Mesenchymal stem cell (in vitro differentiated cells and primary cell): Measurements from ENCODE around the gene PCED1B.
A peak's percentile ranks its signal among the peaks of the same experiment; 100 is the strongest.

ENCODE experiments used
- DNase-seq: peaks from one replicate; pipeline ENCODE4 v3.0.0-alpha.2; 2013
- H2AFZ ChIP-seq: one replicate; pipeline ENCODE4 v1.6.1; 2013; ENCODE audit warnings: low read depth, mild to moderate bottlenecking, control low read depth, inconsistent platforms, low read length, moderate library complexity
- H2AK5ac ChIP-seq: 2 replicates; pipeline ENCODE4 v1.6.1; 2013; ENCODE audit warnings: low read length, moderate library complexity, mild to moderate bottlenecking, inconsistent platforms; ENCODE audit not compliant: severe bottlenecking
- H2BK120ac ChIP-seq: one replicate; pipeline ENCODE4 v1.6.1; 2013; ENCODE audit warnings: low read depth, mild to moderate bottlenecking, inconsistent platforms, low read length, moderate library complexity
- H2BK12ac ChIP-seq, 2 experiments: one replicate each; pipeline ENCODE4 v1.6.1; 2013; ENCODE audit warnings: inconsistent platforms in 2 of 2, low read length in 2 of 2, mild to moderate bottlenecking in 2 of 2, moderate library complexity in 2 of 2, control low read depth in 1 of 2
- H2BK15ac ChIP-seq: one replicate; pipeline ENCODE4 v1.6.1; 2013; ENCODE audit warnings: mild to moderate bottlenecking, low read depth, inconsistent platforms; ENCODE audit not compliant: poor library complexity, severe bottlenecking
- H2BK5ac ChIP-seq: 2 replicates; pipeline ENCODE4 v1.6.1; 2013; ENCODE audit warnings: low read depth, mild to moderate bottlenecking, low read length, control low read depth, inconsistent platforms; ENCODE audit not compliant: poor library complexity, severe bottlenecking
- H3K14ac ChIP-seq, 2 experiments: one replicate each; pipeline ENCODE4 v1.6.1; 2013; ENCODE audit warnings: inconsistent platforms in 2 of 2, low read length in 2 of 2, control low read depth in 1 of 2, mild to moderate bottlenecking in 1 of 2, moderate library complexity in 1 of 2
- H3K18ac ChIP-seq, 2 experiments: one replicate each; pipeline ENCODE4 v1.6.1; 2013; ENCODE audit warnings: inconsistent platforms in 2 of 2, low read length in 2 of 2, control low read depth in 1 of 2, low read depth in 1 of 2, mild to moderate bottlenecking in 1 of 2
- H3K23ac ChIP-seq, 2 experiments: one replicate each; pipeline ENCODE4 v1.6.1; 2013; ENCODE audit warnings: inconsistent platforms in 2 of 2, low read length in 2 of 2, mild to moderate bottlenecking in 2 of 2, moderate library complexity in 2 of 2, control low read depth in 1 of 2
- H3K27ac ChIP-seq: 2 replicates; pipeline ENCODE4 v1.5.1; 2013; ENCODE audit warnings: mild to moderate bottlenecking, moderate library complexity, low read length, control low read depth, inconsistent platforms; ENCODE audit not compliant: poor library complexity, severe bottlenecking
- H3K27me3 ChIP-seq, 2 experiments: 2 replicates each; pipeline versions ENCODE4 v1.6.1 to v1.7.0; 2013; ENCODE audit warnings: low read length in 2 of 2, mild to moderate bottlenecking in 2 of 2, moderate library complexity in 2 of 2, control low read depth in 1 of 2, inconsistent platforms in 1 of 2; ENCODE audit not compliant: control insufficient read depth in 1 of 2, insufficient read depth in 1 of 2
- H3K36me3 ChIP-seq, 2 experiments: 2 replicates each; pipeline versions ENCODE4 v1.6.1 to v1.7.0; 2013; ENCODE audit warnings: low read length in 2 of 2, control low read depth in 1 of 2, inconsistent platforms in 1 of 2, low read depth in 1 of 2, mild to moderate bottlenecking in 1 of 2; ENCODE audit not compliant: insufficient read depth in 2 of 2, control insufficient read depth in 1 of 2
- H3K4ac ChIP-seq, 2 experiments: one replicate each; pipeline ENCODE4 v1.6.1; 2013; ENCODE audit warnings: inconsistent platforms in 2 of 2, low read length in 2 of 2, mild to moderate bottlenecking in 2 of 2, moderate library complexity in 2 of 2, control low read depth in 1 of 2, low read depth in 1 of 2
- H3K4me1 ChIP-seq: 2 replicates; pipeline ENCODE4 v1.6.1; 2013; ENCODE audit warnings: low read depth, low read length, control low read depth; ENCODE audit not compliant: control insufficient read depth, insufficient read depth
- H3K4me2 ChIP-seq: 2 replicates; pipeline ENCODE4 v1.6.1; 2013; ENCODE audit warnings: low read length, mild to moderate bottlenecking, inconsistent platforms; ENCODE audit not compliant: poor library complexity, severe bottlenecking
- H3K4me3 ChIP-seq, 2 experiments: 2 replicates each; pipeline versions ENCODE4 v1.5.1 to v1.7.0; 2013; ENCODE audit warnings: low read length in 2 of 2, mild to moderate bottlenecking in 2 of 2, control low read depth in 1 of 2, low read depth in 1 of 2; ENCODE audit not compliant: insufficient read depth in 1 of 2
- H3K79me1 ChIP-seq: replicated peaks from 2 replicates; pipeline ENCODE4 v1.6.1; 2013; ENCODE audit warnings: mild to moderate bottlenecking, control low read depth, low read length, inconsistent platforms; ENCODE audit not compliant: poor library complexity, severe bottlenecking
- H3K9ac ChIP-seq: 2 replicates; pipeline ENCODE4 v1.7.0; 2013; ENCODE audit warnings: mild to moderate bottlenecking, low read length, moderate library complexity
- H3K9me3 ChIP-seq: 2 replicates; pipeline ENCODE4 v1.7.0; 2013; ENCODE audit warnings: mild to moderate bottlenecking, low read length; ENCODE audit not compliant: control insufficient read depth
- H4K8ac ChIP-seq: one replicate; pipeline ENCODE4 v1.6.1; 2013; ENCODE audit warnings: inconsistent platforms, mild to moderate bottlenecking, low read length, moderate library complexity
- H4K91ac ChIP-seq: one replicate; pipeline ENCODE4 v1.6.1; 2013; ENCODE audit warnings: mild to moderate bottlenecking, low read length, inconsistent platforms
- WGBS: methylation state at CpG from one replicate; pipeline ENCODE4 v1.1.7; 2013; ENCODE audit warnings: mixed read lengths; 5-methylcytosine and 5-hydroxymethylcytosine counted together

PCED1B gene

DNA sequence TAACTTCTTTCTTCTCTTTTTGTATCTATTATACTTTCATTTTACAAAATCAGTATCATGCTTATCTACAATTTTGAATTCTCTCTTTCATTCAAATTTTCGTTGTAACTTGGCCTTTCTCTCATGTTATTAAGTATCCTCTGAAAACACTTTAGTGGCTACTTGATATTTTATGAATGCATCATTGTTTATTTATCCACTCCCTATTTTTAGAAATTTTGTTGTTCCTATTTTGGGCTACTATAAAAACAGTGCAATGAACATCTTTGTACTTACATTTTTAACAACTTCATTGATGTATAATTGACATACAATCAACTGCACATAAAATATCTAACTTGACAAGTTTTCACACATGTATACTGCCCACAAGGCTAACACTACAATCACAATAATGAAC is 44.3 kb downstream of the PCED1B start:
- no peak overlapping the region for H3K27ac ChIP-seq
- H3K79me1 ChIP-seq = no peaks in the 10 kb centered on the region
- H3K4ac ChIP-seq = no peak overlapping the region
- WGBS = no CpG with 5 or more reads among the region's 1 CpG
- H4K91ac ChIP-seq = no peak overlapping the region
- no peaks in the 10 kb centered on the region for H3K4me1 ChIP-seq
- peaks cover 4% of the 10 kb centered on the region for H3K9me3 ChIP-seq
- no peak overlapping the region for H3K4me2 ChIP-seq
- no peak overlapping the region for H3K9ac ChIP-seq
- H4K8ac ChIP-seq = no peak overlapping the region
- H3K4me3 ChIP-seq = no peak overlapping the region
- no peak overlapping the region for H2BK120ac ChIP-seq
- H2AFZ ChIP-seq = no peak overlapping the region
- no peak overlapping the region for H2BK5ac ChIP-seq
- H3K14ac ChIP-seq = no peak overlapping the region
- no peaks in the 10 kb centered on the region for H3K36me3 ChIP-seq
- no peak overlapping the region for H3K23ac ChIP-seq
- no peak overlapping the region for H2BK12ac ChIP-seq
- peak; percentile 13 for DNase-seq
- H2AK5ac ChIP-seq = no peak overlapping the region
- H2BK15ac ChIP-seq = no peak overlapping the region
- no peaks in the 10 kb centered on the region for H3K27me3 ChIP-seq
- H3K18ac ChIP-seq = no peak overlapping the region

DNA sequence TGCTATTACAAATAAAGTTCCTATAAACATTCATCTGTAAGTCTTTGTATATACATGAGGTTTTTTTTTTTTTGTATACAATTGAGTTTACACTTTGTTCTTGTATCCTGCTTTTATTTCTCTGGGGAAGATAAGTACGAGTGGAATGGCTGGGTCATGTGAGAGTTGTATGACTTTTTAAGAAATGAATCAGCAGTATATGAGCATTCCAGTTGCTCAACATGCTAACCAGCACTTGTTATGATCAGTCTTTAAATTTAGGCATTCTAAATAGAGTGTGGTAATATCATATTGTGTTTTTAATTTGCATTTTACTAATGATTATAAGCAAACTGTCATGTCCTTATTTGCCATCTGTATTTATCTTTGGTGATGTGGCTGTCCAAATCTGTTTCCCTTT is 45.0 kb downstream of the PCED1B start:
- Histone ChIP-seq H2BK5ac (no peak overlapping the region), H4K8ac (no peak overlapping the region), H3K79me1 (no peaks in the 10 kb centered on the region), H3K4ac (no peak overlapping the region), H2BK12ac (no peak overlapping the region), H2BK120ac (no peak overlapping the region), H3K18ac (no peak overlapping the region), H2AFZ (no peak overlapping the region), H2BK15ac (no peak overlapping the region), H3K36me3 (no peaks in the 10 kb centered on the region), H3K9me3 (peaks cover 4% of the 10 kb centered on the region), H4K91ac (no peak overlapping the region), H3K23ac (no peak overlapping the region), H3K4me3 (no peak overlapping the region), H3K14ac (no peak overlapping the region), H2AK5ac (no peak overlapping the region), H3K27me3 (no peaks in the 10 kb centered on the region), H3K4me1 (no peaks in the 10 kb centered on the region), H3K27ac (no peak overlapping the region), H3K4me2 (no peak overlapping the region), H3K9ac (no peak overlapping the region)
- WGBS = 0% methylated on average over 1 of the region's 1 CpG
- DNase-seq = peak; percentile 60

DNA sequence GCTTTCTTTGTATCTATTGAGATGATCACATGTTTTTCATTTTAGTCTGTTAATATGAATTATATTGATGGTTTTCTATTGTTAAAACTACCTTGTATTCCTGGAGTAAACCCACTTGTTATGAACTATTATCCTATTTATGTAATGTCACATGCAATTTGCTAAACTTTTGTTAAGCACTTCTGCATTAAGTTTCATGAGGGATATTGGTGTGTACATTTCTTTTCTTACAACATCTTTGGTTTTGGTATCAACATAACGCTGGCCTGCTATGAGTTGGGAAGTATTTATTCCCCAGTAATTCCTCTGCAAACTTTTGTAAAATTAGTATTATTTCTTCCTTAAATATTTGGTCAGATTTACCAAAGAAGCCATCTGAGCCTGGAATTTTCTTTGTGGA is 46.8 kb downstream of the PCED1B start:
- Histone ChIP-seq H3K27ac (no peak overlapping the region), H3K18ac (no peak overlapping the region), H3K4ac (no peak overlapping the region), H3K36me3 (no peaks in the 10 kb centered on the region), H3K4me2 (no peak overlapping the region), H3K9me3 (peaks cover 4% of the 10 kb centered on the region), H3K4me3 (no peak overlapping the region), H3K23ac (no peak overlapping the region), H4K8ac (no peak overlapping the region), H4K91ac (no peak overlapping the region), H2BK120ac (no peak overlapping the region), H2AFZ (no peak overlapping the region), H3K9ac (no peak overlapping the region), H3K27me3 (no peaks in the 10 kb centered on the region), H2AK5ac (no peak overlapping the region), H3K14ac (no peak overlapping the region), H3K79me1 (no peaks in the 10 kb centered on the region), H3K4me1 (no peaks in the 10 kb centered on the region), H2BK12ac (no peak overlapping the region), H2BK15ac (no peak overlapping the region), H2BK5ac (no peak overlapping the region)
- DNase-seq = no peak
- WGBS = no CpG with 5 or more reads among the region's 1 CpG

DNA sequence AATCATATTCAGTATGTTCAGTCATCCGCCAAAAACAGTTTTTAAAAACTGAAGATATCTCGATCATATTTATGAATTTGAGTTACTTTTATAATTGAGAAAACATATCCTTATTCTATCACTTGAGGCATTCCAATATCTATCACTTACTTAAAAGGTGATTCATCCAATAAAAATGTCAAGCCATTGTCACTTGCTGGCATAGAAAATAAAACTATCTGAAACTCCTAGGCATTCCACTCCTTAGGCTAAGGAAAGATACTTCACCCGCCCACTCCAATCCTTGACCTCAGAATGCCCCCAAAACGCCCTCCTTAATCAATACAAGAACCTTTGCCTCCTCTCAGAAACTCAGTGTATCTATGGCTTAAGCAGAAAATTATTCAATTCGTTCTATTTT is 51.6 kb downstream of the PCED1B start:
- 93% methylated on average over 3 of the region's 5 CpGs for WGBS
- Histone ChIP-seq H3K27ac (no peak overlapping the region), H3K4me2 (no peak overlapping the region)

More for the DNA sequence above, 51.6 kb downstream of the PCED1B start:
- no peak for DNase-seq
- Histone ChIP-seq H2AK5ac (no peak overlapping the region), H2BK120ac (no peak overlapping the region), H2BK5ac (no peak overlapping the region), H2BK15ac (no peak overlapping the region), H3K4ac (no peak overlapping the region), H3K18ac (no peak overlapping the region), H3K14ac (no peak overlapping the region), H4K8ac (no peak overlapping the region), H3K9ac (no peak overlapping the region), H2BK12ac (no peak overlapping the region), H2AFZ (no peak overlapping the region), H3K79me1 (no peaks in the 10 kb centered on the region), H3K9me3 (no peaks in the 10 kb centered on the region), H3K27me3 (no peaks in the 10 kb centered on the region), H3K23ac (no peak overlapping the region), H3K4me1 (no peaks in the 10 kb centered on the region), H4K91ac (no peak overlapping the region), H3K4me3 (no peak overlapping the region), H3K36me3 (no peaks in the 10 kb centered on the region)
